Esophagus muscularis mucosa (tissue), 4 donors: Measurements from ENCODE around the gene ZNRF4. TPM values are rescaled to one million over a fixed set of nuclear protein-coding genes. Genes with fewer than 3 reads are reported as not detected.

Experiments
- DNase-seq: peaks from one replicate; pipeline ENCODE4 v3.0.0-alpha.2; 2017; ENCODE audit errors: extremely low spot score
- H3K27ac ChIP-seq, 4 donors: fragments of 200-600 bp; sonication (generic); replicated peaks in 1 of 4; 1 replicate in 3 of 4; 2 replicates in 1 of 4; pipeline ENCODE4 v1.5.1; 2016 to 2019; ENCODE audit warnings: mild to moderate bottlenecking in 1 of 4
- H3K27me3 ChIP-seq, 4 donors: fragments of 200-600 bp; sonication (generic); one replicate each; pipeline versions ENCODE4 v1.5.1 to v1.6.0; 2016 to 2019
- H3K36me3 ChIP-seq, 4 donors: fragments of 200-600 bp; sonication (generic); one replicate each; pipeline ENCODE4 v1.5.1; 2016 to 2019
- H3K4me1 ChIP-seq, 4 donors: fragments of 200-600 bp; sonication (generic); one replicate each; pipeline ENCODE4 v1.5.1; 2016 to 2019
- H3K4me3 ChIP-seq, 4 donors: fragments of 200-600 bp; sonication (generic); 1 replicate in 2 of 4; 2 replicates in 2 of 4; pipeline ENCODE4 v1.5.1; 2016 to 2019; ENCODE audit warnings: mild to moderate bottlenecking in 4 of 4, moderate library complexity in 1 of 4
- H3K9me3 ChIP-seq, 4 donors: fragments of 200-600 bp; sonication (generic); 1 replicate in 3 of 4; 2 replicates in 1 of 4; pipeline ENCODE4 v1.5.1; 2016 to 2019
- CTCF ChIP-seq, 3 experiments: fragments of 200-600 bp in 2 of 3; fragments of 450-650 bp in 1 of 3; sonication (generic) in 2 of 3; IDR thresholded peaks; one replicate each; pipeline ENCODE4 v1.5.1; 2017 to 2019; ENCODE audit warnings: antibody characterized with exemption in 3 of 3, mild to moderate bottlenecking in 2 of 3, moderate library complexity in 1 of 3
- EP300 ChIP-seq: sonication (generic); formaldehyde crosslinking; IDR thresholded peaks from one replicate; pipeline ENCODE4 v1.6.1; 2017; ENCODE audit warnings: antibody characterized with exemption
- POLR2A ChIP-seq: fragments of 450-650 bp; IDR thresholded peaks from one replicate; pipeline ENCODE4 v1.6.1; 2017; ENCODE audit warnings: antibody characterized with exemption, moderate library complexity, mild to moderate bottlenecking, low read depth
- POLR2AphosphoS5 ChIP-seq, 2 donors: sonication (generic); formaldehyde crosslinking; IDR thresholded peaks; one replicate each; pipeline ENCODE4 v1.6.1; 2017; ENCODE audit warnings: antibody characterized with exemption in 2 of 2
- WGBS: methylation state at CpG from one replicate; pipeline ENCODE4 v1.1.5; 2018; 5-methylcytosine and 5-hydroxymethylcytosine counted together
- intact Hi-C: fragments of 100-400 bp; cut with DNase I; formaldehyde crosslinking; loops from one replicate; pipeline ENCODE4 v1.15.1; 2023
- total RNA-seq, 4 donors: library from RNA; depleted of rRNA; stranded (reverse); fragments of >200 nt; gene quantifications; one replicate each; pipeline versions ENCODE4 v1.1.0 to v1.2.1, GENCODE V29; 2016

The ZNRF4 gene
- total RNA-seq, 4 donors from 2014 or later: not detected

GRCh38 chr19:5466072-5466471 is 10.9 kb downstream of the ZNRF4 start:
- no peak overlapping the region for H3K27ac ChIP-seq
- peaks cover 7 to 11% (median 10%) of the 10 kb centered on the region in 4 donors for H3K4me1 ChIP-seq
- no peak overlapping the region for H3K4me3 ChIP-seq
- H3K36me3 ChIP-seq: no peaks in the 10 kb centered on the region
- intact Hi-C loops: no loop called here
- WGBS: 74% methylated on average over 7 of the region's 7 CpGs
- no peak for DNase-seq
- no peaks in the 10 kb centered on the region for H3K27me3 ChIP-seq
- no peaks in the 10 kb centered on the region for H3K9me3 ChIP-seq
- no peak for TF ChIP-seq CTCF (IDR thresholded peaks at IDR 0.05)
- no peak for TF ChIP-seq EP300
- no peak for TF ChIP-seq POLR2A
- TF ChIP-seq POLR2AphosphoS5 (IDR thresholded peaks at IDR 0.05): no peak

- no peak for DNase-seq
- H3K27me3 ChIP-seq: no peaks in the 10 kb centered on the region
- H3K9me3 ChIP-seq: no peaks in the 10 kb centered on the region
- intact Hi-C loops: no loop called here
- WGBS: 8% methylated on average over 7 of the region's 12 CpGs
- H3K36me3 ChIP-seq: no peaks in the 10 kb centered on the region
- no peak overlapping the region for H3K27ac ChIP-seq
- TF ChIP-seq POLR2AphosphoS5 (IDR thresholded peaks at IDR 0.05): no peak
- no peak for TF ChIP-seq CTCF (IDR thresholded peaks at IDR 0.05)
- TF ChIP-seq POLR2A: no peak
- TF ChIP-seq EP300: no peak
- peaks cover 7 to 11% (median 10%) of the 10 kb centered on the region in 4 donors for H3K4me1 ChIP-seq
- H3K4me3 ChIP-seq: no peak overlapping the region
Observed at GRCh38 chr19:5466814-5467291, 11.6 kb downstream of the ZNRF4 start.

GRCh38 chr19:5470264-5470671 is 15.1 kb downstream of the ZNRF4 start:
- no peak for TF ChIP-seq CTCF (IDR thresholded peaks at IDR 0.05)
- TF ChIP-seq POLR2AphosphoS5 (IDR thresholded peaks at IDR 0.05): no peak
- no peak for TF ChIP-seq EP300
- TF ChIP-seq POLR2A: no peak
- DNase-seq: no peak
- Histone ChIP-seq H3K36me3 (no peaks in the 10 kb centered on the region), H3K4me3 (no peak overlapping the region), H3K27ac (no peak overlapping the region), H3K9me3 (no peaks in the 10 kb centered on the region), H3K4me1 (peaks cover 7 to 11% (median 10%) of the 10 kb centered on the region in 4 donors), H3K27me3 (peaks cover 0 to 6% (median 0%) of the 10 kb centered on the region in 4 donors)
- intact Hi-C loops: no loop called here
- WGBS: 80% methylated on average over 12 of the region's 12 CpGs

GRCh38 chr19:5472286-5472685 is 17.1 kb downstream of the ZNRF4 start:
- H3K27ac ChIP-seq: no peak overlapping the region
- intact Hi-C loops: no loop called here
- peaks cover 0 to 6% (median 0%) of the 10 kb centered on the region in 4 donors for H3K27me3 ChIP-seq
- H3K9me3 ChIP-seq: no peaks in the 10 kb centered on the region
- no peak overlapping the region for H3K4me3 ChIP-seq
- TF ChIP-seq CTCF (IDR thresholded peaks at IDR 0.05): no peak
- no peak for TF ChIP-seq POLR2AphosphoS5 (IDR thresholded peaks at IDR 0.05)
- no peak for TF ChIP-seq POLR2A
- no peak for TF ChIP-seq EP300
- peaks cover 2 to 5% (median 3%) of the 10 kb centered on the region in 4 donors for H3K4me1 ChIP-seq
- 70% methylated on average over 16 of the region's 16 CpGs for WGBS
- DNase-seq: no peak
- no peaks in the 10 kb centered on the region for H3K36me3 ChIP-seq

- peaks cover 0 to 15% (median 11%) of the 10 kb centered on the region in 4 donors for H3K4me1 ChIP-seq
- H3K27ac ChIP-seq: no peak overlapping the region
- DNase-seq: no peak
- no peak overlapping the region for H3K4me3 ChIP-seq
- peaks cover 0 to 18% (median 6%) of the 10 kb centered on the region in 4 donors for H3K27me3 ChIP-seq
- WGBS: 100% methylated on average over 1 of the region's 5 CpGs
- intact Hi-C loops: no loop called here
- H3K9me3 ChIP-seq: no peaks in the 10 kb centered on the region
- no peaks in the 10 kb centered on the region for H3K36me3 ChIP-seq
- no peak for TF ChIP-seq POLR2AphosphoS5 (IDR thresholded peaks at IDR 0.05)
- TF ChIP-seq CTCF (IDR thresholded peaks at IDR 0.05): no peak
- TF ChIP-seq POLR2A: no peak
- TF ChIP-seq EP300: no peak
Observed at GRCh38 chr19:5473646-5474045, 18.4 kb downstream of the ZNRF4 start.
